ENCODE measurements around the gene PANX1.

Gene PANX1

DNA sequence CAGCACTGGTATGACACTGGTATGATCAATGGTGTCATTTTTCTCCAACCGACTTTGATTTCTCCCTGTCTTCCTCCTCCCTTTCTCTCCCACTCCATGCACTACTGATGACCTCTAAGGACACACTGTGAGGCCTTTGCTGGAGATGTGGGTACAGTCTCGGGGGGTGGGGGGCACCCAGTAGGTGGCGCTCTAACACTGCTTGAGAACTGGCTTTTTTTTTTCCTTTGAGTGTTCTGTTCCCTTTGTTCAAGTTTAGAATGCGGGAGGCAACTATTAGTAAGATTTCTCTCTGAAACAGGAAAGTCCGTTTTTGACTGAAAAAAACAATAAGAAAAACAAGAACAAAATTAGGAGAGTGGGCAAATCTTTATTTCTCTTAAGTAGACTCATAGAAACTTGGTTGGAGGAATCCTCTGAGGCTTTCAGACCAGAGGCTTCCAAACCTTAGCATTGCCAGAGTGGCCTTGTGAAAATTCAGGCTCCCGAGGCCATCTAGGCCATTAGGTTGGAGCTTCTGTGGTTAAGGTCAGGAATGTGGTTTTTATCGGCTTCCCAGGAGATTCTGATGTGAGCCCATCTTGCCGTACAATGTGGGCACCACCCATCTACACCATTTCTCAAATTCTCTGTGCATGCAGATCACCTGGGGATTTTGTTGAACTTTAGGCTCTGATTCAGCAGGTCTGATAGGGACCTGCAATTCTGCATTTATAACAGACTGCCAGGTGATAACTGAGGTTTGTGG is 43.2 kb downstream of the PANX1 start:
- Mint-ChIP-seq H3K36me3 (ENCODE audit: low read depth) (no peaks in the 10 kb centered on the region), H3K27me3 (no peaks in the 10 kb centered on the region), H3K27ac (no peak overlapping the region), H3K9me3 (no peaks in the 10 kb centered on the region), H3K4me1 (ENCODE audit: low read depth) (peaks cover 18% of the 10 kb centered on the region), H3K4me3 (no peak overlapping the region)
- intact Hi-C loops (cut with micrococcal nuclease) = loop anchor here (10.0 kb wide), 1 partner anchor 253 kb away; no protein-coding TSS in a partner anchor

DNA sequence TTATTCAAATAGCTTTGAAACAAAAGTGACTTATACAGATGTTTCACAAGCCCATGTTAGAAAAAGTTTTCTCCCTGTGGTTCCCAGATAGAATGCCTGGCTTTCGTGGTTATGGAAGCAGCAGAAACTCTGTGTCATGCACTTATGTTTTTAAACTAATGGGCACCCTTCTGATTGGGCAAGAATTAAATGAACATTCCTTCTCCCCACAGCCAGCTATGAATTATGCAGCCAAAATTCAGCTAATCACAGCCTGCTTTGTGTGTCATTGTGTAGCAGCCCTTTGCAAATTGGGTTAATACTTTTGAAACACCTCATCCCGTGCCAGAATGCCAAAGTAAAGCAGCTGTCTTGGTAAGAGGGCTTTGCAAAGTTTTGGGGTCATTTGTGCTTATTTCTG is 46.9 kb downstream of the PANX1 start:
- intact Hi-C loops (cut with micrococcal nuclease) = loop anchor here (10.0 kb wide), 1 partner anchor 249 kb away; no protein-coding TSS in a partner anchor
- H3K36me3 Mint-ChIP-seq (ENCODE audit: low read depth) = peaks cover 26% of the 10 kb centered on the region
- H3K27ac Mint-ChIP-seq = no peak overlapping the region
- H3K27me3 Mint-ChIP-seq = no peaks in the 10 kb centered on the region
- peaks cover 10% of the 10 kb centered on the region for H3K4me1 Mint-ChIP-seq (ENCODE audit: low read depth)
- no peaks in the 10 kb centered on the region for H3K9me3 Mint-ChIP-seq
- no peak overlapping the region for H3K4me3 Mint-ChIP-seq

DNA sequence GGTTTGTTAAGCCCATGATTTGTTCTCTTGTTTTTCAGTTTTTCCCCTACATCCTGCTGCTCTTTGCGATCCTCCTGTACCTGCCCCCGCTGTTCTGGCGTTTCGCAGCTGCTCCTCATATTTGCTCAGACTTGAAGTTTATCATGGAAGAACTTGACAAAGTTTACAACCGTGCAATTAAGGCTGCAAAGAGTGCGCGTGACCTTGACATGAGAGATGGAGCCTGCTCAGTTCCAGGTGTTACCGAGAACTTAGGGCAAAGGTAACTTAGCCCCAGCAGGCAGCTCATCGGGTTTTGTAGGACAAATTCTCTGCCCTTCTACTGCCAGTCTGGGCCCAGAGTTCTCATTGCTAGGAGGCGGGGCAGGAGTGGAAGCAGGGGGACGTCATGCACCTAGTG is 49.7 kb downstream of the PANX1 start:
- H3K36me3 Mint-ChIP-seq (ENCODE audit: low read depth) = peaks cover 37% of the 10 kb centered on the region
- H3K27me3 Mint-ChIP-seq = no peaks in the 10 kb centered on the region
- peaks cover 5% of the 10 kb centered on the region for H3K4me1 Mint-ChIP-seq (ENCODE audit: low read depth)
- no peak overlapping the region for H3K27ac Mint-ChIP-seq
- no peak overlapping the region for H3K4me3 Mint-ChIP-seq
- intact Hi-C loops (cut with micrococcal nuclease) = loop anchor here (10.0 kb wide), 1 partner anchor 246 kb away; no protein-coding TSS in a partner anchor
- H3K9me3 Mint-ChIP-seq = no peaks in the 10 kb centered on the region

DNA sequence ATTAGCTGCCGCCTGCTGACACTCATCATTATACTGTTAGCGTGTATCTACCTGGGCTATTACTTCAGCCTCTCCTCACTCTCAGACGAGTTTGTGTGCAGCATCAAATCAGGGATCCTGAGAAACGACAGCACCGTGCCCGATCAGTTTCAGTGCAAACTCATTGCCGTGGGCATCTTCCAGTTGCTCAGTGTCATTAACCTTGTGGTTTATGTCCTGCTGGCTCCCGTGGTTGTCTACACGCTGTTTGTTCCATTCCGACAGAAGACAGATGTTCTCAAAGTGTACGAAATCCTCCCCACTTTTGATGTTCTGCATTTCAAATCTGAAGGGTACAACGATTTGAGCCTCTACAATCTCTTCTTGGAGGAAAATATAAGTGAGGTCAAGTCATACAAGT is 51.1 kb downstream of the PANX1 start:
- H3K27ac Mint-ChIP-seq = no peak overlapping the region
- no peak overlapping the region for H3K4me3 Mint-ChIP-seq
- no peaks in the 10 kb centered on the region for H3K27me3 Mint-ChIP-seq
- peaks cover 37% of the 10 kb centered on the region for H3K36me3 Mint-ChIP-seq (ENCODE audit: low read depth)
- intact Hi-C loops (cut with micrococcal nuclease) = loop anchor here (10.0 kb wide), 1 partner anchor 245 kb away; no protein-coding TSS in a partner anchor
- H3K9me3 Mint-ChIP-seq = no peaks in the 10 kb centered on the region
- peaks cover 5% of the 10 kb centered on the region for H3K4me1 Mint-ChIP-seq (ENCODE audit: low read depth)

DNA sequence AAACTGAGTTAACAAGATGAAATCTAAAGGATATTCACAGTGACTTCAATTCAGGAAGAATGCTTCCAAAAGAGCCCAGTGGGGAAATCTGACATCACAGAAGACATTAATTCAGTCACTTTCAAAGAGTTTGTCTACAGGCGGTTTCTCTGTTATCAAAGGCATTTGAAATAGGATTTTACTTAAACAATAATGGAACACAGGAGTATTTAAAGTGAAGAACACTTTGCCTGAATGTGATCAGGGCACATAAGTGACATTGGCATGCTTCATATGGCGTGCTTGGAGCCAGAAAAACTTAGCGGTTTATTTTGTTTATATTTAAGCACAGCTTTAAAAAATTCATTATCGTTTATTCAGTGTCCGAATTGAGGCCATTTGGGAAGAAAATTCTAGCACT is 52.9 kb downstream of the PANX1 start:
- Mint-ChIP-seq H3K4me1 (ENCODE audit: low read depth) (peaks cover 5% of the 10 kb centered on the region), H3K27me3 (no peaks in the 10 kb centered on the region), H3K27ac (no peak overlapping the region), H3K4me3 (no peak overlapping the region), H3K9me3 (no peaks in the 10 kb centered on the region), H3K36me3 (ENCODE audit: low read depth) (peaks cover 37% of the 10 kb centered on the region)
- intact Hi-C loops (cut with micrococcal nuclease) = no loop called here

DNA sequence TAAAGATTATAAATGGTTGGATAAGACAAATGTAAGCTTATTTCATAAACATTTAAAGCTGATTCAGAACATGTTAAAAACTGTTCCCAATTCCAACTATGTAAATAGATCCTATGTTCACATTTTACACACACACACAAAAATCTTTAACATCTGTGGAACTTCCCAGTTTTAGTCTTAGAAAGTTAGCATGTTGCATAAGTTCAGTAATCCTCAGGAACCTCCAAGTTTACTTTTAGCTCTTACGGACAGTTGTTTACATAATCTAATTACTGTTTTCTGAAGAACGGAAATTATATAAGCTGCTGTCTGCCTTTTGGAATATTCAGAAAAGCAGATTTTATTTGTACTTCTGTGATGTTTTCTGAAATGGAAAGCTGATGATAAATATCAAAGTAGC is 53.3 kb downstream of the PANX1 start:
- Mint-ChIP-seq H3K27me3 (no peaks in the 10 kb centered on the region), H3K4me1 (ENCODE audit: low read depth) (peaks cover 5% of the 10 kb centered on the region), H3K4me3 (no peak overlapping the region), H3K9me3 (no peaks in the 10 kb centered on the region), H3K36me3 (ENCODE audit: low read depth) (peaks cover 37% of the 10 kb centered on the region), H3K27ac (no peak overlapping the region)
- intact Hi-C loops (cut with micrococcal nuclease) = no loop called here

DNA sequence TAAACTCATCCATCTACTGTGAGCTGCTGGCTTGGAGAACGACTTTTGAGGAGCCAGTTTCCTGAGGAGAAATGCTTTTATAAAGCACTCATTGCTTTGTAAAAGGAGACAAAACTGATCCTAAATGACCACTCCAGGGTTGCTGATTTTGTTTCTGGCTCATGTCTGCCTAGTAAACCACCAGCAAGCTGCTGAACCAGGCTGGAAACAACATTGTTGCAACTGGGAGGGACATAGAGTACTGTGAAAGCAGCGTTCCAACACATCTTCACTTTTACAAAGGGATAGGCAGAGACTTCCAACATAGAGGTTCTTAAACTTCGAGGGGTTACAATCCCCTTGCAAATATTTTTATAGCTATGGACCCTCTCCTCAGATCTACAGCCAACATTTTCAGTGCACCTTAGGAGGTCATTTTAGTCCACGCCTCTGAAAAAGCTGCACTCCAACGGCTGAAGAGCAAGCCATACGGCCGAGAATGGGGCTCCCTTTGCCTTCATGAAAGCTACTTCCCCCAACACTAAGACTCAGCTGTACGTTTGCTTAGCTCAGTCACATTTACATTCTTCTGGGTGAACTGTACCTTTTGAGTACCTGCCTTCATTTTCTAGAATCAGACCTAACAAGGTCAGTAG is 54.7 kb downstream of the PANX1 start:
- Mint-ChIP-seq H3K4me1 (ENCODE audit: low read depth) (peaks cover 5% of the 10 kb centered on the region), H3K27me3 (no peaks in the 10 kb centered on the region), H3K27ac (no peak overlapping the region), H3K9me3 (no peaks in the 10 kb centered on the region), H3K36me3 (ENCODE audit: low read depth) (peaks cover 32% of the 10 kb centered on the region), H3K4me3 (no peak overlapping the region)
- intact Hi-C loops (cut with micrococcal nuclease) = loop anchor here (1.0 kb wide), 1 partner anchor 321 kb away; no protein-coding TSS in a partner anchor

DNA sequence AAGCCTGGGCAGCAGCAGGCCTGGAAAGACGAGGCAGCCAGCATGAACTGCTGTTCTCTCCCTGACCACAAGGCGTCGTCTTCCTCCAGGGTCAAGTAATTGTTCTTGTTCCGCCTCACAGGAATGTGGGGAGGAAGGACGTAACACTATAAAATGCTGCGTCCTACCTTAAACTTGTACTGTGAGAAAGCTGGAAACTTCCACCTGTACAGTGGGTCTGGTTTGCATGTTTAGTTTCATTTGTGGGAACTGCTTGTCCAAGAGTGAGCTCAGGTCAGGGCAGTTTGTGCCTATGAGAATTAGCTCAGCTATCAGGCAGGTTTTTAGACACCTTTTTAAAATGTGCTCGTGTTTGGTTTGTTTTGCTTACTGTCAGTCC is 55.2 kb downstream of the PANX1 start:
- Mint-ChIP-seq H3K36me3 (ENCODE audit: low read depth) (peaks cover 27% of the 10 kb centered on the region), H3K4me1 (ENCODE audit: low read depth) (peaks cover 5% of the 10 kb centered on the region), H3K4me3 (no peak overlapping the region), H3K27ac (no peak overlapping the region), H3K9me3 (no peaks in the 10 kb centered on the region), H3K27me3 (no peaks in the 10 kb centered on the region)
- intact Hi-C loops (cut with micrococcal nuclease) = loop anchor here (1.0 kb wide), 1 partner anchor 320 kb away; no protein-coding TSS in a partner anchor

DNA sequence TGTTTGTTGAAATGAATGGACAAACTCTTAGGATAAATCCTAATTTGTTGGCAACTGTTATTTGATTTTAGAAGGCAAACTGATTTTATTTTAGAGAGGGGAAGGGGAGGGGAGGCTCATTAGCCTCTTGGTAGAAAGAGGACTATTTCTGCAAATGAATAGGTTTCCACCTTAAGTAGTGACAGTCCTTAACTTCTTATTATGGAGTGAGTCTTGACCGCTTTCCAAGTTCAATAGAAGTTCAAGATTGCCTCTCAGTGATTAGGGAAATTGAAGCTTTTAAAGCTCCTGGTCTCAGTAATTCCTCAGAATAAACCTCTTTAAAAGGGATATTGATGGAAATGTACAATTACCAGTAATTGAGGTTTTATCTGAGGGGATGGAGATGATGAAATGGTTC is 55.7 kb downstream of the PANX1 start:
- Mint-ChIP-seq H3K9me3 (no peaks in the 10 kb centered on the region), H3K36me3 (ENCODE audit: low read depth) (peaks cover 22% of the 10 kb centered on the region), H3K4me1 (ENCODE audit: low read depth) (peaks cover 5% of the 10 kb centered on the region), H3K27me3 (no peaks in the 10 kb centered on the region), H3K27ac (no peak overlapping the region), H3K4me3 (no peak overlapping the region)
- intact Hi-C loops (cut with micrococcal nuclease) = no loop called here

DNA sequence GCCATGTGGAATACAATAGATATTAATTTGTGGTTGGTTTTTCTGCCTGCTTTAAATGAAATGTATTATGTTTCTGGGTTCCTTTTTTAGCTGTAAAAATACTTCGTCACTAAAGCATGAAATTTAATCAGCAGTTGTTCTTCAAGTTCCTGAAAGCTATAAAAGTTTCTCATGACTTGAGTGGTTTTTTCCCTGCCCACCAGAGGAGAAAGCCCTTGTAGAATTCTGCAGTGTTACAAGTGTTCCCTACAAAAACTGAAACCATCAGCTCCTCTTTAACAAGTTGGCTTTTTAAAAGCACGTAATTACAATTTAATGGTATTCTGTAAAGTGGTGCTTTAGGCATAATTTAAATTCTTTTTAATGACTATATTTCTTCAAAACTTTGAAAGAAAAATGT is 56.2 kb downstream of the PANX1 start:
- Mint-ChIP-seq H3K27me3 (no peaks in the 10 kb centered on the region), H3K4me1 (ENCODE audit: low read depth) (peaks cover 5% of the 10 kb centered on the region), H3K9me3 (no peaks in the 10 kb centered on the region), H3K36me3 (ENCODE audit: low read depth) (peaks cover 18% of the 10 kb centered on the region), H3K4me3 (no peak overlapping the region), H3K27ac (no peak overlapping the region)
- intact Hi-C loops (cut with micrococcal nuclease) = no loop called here

DNA sequence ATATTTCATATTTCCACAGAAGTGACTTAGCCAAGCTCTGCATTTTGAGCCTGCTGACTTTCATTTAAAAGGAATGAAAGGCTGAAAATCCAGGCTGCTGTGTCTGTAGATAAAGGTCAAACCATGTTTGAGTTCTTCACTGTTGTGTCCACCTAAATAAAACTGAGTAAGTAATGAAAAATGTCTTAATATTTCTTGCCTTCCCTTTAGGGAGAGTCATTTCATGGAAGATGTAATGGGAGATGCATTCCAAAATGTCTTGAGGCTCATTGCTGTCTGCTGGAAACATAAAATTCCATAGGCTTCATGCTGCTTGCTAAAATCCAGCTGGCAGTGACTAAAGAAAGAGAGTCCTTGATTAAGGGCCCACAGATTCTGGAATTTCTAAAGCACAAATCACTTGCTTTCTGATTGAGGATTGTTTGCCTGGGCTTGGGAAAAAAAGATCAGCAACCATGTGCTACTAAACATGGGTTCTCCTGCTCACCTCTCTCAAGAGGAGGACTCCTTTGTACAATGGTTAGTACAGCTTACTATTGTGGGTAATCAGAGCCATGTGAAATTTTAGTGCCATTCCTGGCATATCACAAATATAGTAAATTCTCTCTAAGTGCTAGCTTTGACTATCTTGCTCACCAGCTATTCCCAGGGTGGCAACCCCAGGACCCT is 56.9 kb downstream of the PANX1 start:
- intact Hi-C loops (cut with micrococcal nuclease) = no loop called here
- Mint-ChIP-seq H3K27ac (no peak overlapping the region), H3K27me3 (no peaks in the 10 kb centered on the region), H3K36me3 (ENCODE audit: low read depth) (peaks cover 11% of the 10 kb centered on the region), H3K9me3 (no peaks in the 10 kb centered on the region), H3K4me1 (ENCODE audit: low read depth) (peaks cover 5% of the 10 kb centered on the region), H3K4me3 (no peak overlapping the region)

DNA sequence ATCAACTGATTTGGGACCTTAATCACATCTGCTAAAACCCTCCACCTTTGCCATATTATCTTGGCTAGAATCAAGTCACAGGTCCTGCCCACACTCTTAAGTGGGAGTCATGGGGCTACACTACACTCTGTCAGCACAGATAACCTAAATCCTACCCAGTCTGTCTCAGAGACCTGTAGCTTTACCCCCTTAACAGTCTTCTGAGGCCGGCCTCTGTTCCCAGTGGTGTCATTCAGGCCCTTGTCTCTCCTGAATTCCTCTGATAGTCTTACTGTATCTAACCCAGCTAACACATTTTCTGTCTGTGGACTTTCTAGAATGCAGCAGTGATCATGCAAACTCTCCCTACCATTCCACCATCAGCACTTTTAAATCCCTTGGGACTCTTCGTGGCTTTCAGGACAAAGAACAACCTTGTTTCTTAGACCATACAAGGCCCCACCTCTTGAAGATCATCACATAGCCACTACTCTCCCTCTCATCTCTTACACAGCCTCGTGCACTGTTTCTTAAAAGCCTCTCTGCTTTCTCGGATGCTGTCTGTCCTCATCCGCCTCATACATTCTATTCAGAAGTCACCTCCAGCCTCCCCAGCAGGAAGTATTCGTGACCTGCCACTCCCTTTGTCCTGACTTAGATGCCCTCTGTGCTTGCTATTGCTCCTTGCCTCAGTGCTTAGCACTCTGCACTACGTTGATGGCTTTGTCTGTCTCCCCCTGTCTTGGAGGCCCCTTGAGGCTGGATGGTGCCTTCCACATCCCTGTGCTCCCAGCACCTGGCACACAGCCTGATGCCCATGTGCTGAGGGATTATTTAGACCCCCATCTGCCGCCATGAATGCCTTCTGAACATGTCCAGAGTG is 57.9 kb downstream of the PANX1 start:
- no peaks in the 10 kb centered on the region for H3K27me3 Mint-ChIP-seq
- no peak overlapping the region for H3K4me3 Mint-ChIP-seq
- H3K36me3 Mint-ChIP-seq (ENCODE audit: low read depth) = peaks cover under 1% of the 10 kb centered on the region
- peaks cover 5% of the 10 kb centered on the region for H3K4me1 Mint-ChIP-seq (ENCODE audit: low read depth)
- no peaks in the 10 kb centered on the region for H3K9me3 Mint-ChIP-seq
- intact Hi-C loops (cut with micrococcal nuclease) = no loop called here
- H3K27ac Mint-ChIP-seq = no peak overlapping the region

DNA sequence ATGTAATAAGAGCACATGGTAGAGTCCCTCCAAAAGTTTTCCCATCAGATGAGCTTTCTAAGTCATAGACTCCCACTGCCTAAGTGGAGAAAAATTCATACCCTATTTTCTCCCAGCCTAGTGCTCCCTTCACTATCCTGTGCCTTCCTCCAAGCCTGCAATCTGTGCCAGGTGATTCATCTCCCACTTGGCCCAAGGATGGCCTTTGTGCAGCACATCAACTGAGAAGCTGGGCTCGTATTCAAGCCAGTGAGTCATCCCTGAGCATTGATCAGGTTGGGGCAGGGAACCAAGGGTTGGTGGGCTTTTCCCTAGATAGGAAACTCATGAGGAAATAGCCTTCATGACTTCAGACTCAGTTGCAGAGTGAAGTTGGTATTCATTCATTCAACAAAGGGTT is 64.6 kb downstream of the PANX1 start:
- H3K4me1 Mint-ChIP-seq (ENCODE audit: low read depth) = no peaks in the 10 kb centered on the region
- H3K27ac Mint-ChIP-seq = no peak overlapping the region
- no peaks in the 10 kb centered on the region for H3K36me3 Mint-ChIP-seq (ENCODE audit: low read depth)
- no peaks in the 10 kb centered on the region for H3K9me3 Mint-ChIP-seq
- H3K27me3 Mint-ChIP-seq = no peaks in the 10 kb centered on the region
- intact Hi-C loops (cut with micrococcal nuclease) = no loop called here
- no peak overlapping the region for H3K4me3 Mint-ChIP-seq

Measured in dendritic cell treated with granulocyte-macrophage colony-stimulating factor and Interleukin-4, amounts not matched to agents 40 ng/mL and 50 ng/mL, for 4 days (primary cell).